Skin epidermis (tissue), 12 donors: ENCODE data around the gene BMP3.

Source experiments
- H3K27ac ChIP-seq, 21 experiments: fragments of 200-600 bp; sonication (generic) in 11 of 21; one replicate each; pipeline ENCODE4 v1.5.0; 2020; ENCODE audit warnings: mild to moderate bottlenecking in 3 of 21, inconsistent platforms in 2 of 21, moderate library complexity in 2 of 21
- H3K4me3 ChIP-seq, 7 experiments: fragments of 200-600 bp; sonication (generic) in 2 of 7; one replicate each; pipeline ENCODE4 v1.5.0; 2020; ENCODE audit warnings: inconsistent platforms in 2 of 7, mild to moderate bottlenecking in 2 of 7, moderate library complexity in 1 of 7

The BMP3 gene

GRCh38 chr4:81039351-81039972, 9.0 kb downstream of the BMP3 start:
- Histone ChIP-seq H3K27ac (no peak overlapping the region), H3K4me3 (no peak overlapping the region)

- Histone ChIP-seq H3K4me3 (no peak overlapping the region), H3K27ac (no peak overlapping the region)
Observed at GRCh38 chr4:81040012-81040659, 9.6 kb downstream of the BMP3 start.

- no peak overlapping the region for H3K4me3 ChIP-seq
- no peak overlapping the region for H3K27ac ChIP-seq
Observed at GRCh38 chr4:81042578-81043365, 12.3 kb downstream of the BMP3 start.

GRCh38 chr4:81049330-81049729, 18.8 kb downstream of the BMP3 start:
- Histone ChIP-seq H3K4me3 (no peak overlapping the region), H3K27ac (no peak overlapping the region)

GRCh38 chr4:81049907-81050306, 19.4 kb downstream of the BMP3 start:
- Histone ChIP-seq H3K27ac (no peak overlapping the region), H3K4me3 (no peak overlapping the region)

GRCh38 chr4:81052119-81053068, 21.9 kb downstream of the BMP3 start:
- no peak overlapping the region for H3K4me3 ChIP-seq
- H3K27ac ChIP-seq, result no peak overlapping the region

GRCh38 chr4:81058621-81059020, 28.1 kb downstream of the BMP3 start:
- Histone ChIP-seq H3K4me3 (no peak overlapping the region), H3K27ac (no peak overlapping the region)

DNA sequence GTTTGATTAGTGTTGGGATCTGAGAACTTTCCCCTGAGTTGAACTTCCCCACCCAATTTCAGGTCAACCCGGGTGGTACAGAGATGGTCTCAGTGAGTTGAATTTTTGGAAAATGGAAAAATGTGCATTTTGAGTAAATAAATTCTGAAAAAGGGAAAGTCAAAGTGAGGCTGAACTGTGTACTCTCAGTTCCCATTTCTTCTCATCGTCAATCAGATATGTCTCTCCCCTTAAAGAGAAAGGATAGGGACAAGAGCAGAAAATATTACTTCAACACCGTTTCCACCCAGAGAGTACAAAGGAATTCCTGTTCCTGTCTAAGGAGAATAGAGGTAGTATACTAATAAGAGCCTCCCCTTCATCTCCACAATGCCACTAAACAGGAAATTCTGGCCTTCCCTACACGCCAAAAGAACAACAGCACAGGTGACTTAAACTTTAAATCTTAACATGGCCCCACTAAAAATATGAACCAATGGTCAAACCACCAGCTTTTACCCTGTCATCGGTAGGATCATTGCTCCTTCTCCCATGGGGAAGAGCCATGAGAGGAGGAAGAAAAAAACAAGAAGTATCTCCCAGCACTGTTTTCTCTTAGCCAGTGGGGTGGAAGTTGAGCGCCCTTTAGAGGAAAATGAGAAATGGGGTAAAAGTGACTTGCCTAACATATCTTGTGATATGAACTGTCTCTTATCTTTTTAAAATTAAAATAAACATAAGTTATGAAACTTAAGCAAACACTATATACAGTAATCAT, 30.3 kb downstream of the BMP3 start:
- Histone ChIP-seq H3K4me3 (no peak overlapping the region), H3K27ac (no peak overlapping the region)

GRCh38 chr4:81061344-81061730, 30.8 kb downstream of the BMP3 start:
- no peak overlapping the region for H3K4me3 ChIP-seq
- no peak overlapping the region for H3K27ac ChIP-seq

- Histone ChIP-seq H3K27ac (no peak overlapping the region), H3K4me3 (no peak overlapping the region)
Observed at GRCh38 chr4:81062001-81062400, 31.5 kb downstream of the BMP3 start.

DNA sequence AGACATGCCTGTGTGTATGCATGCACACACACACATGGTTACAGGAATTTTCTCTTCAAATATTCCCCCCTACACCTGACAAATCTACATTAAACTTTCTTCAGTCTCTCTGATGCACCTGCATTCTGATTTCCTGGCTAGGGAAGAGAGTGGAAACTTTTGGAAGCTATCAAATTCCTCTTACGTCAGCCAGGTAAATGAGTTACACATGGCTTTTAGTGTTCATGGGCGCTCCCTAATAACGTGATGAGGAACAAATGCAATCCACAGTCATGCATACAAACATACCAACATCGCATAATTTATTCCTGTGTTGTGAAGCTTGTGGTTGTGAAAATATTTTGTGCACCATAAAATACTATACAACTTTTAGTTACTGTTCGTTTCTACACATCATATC, 34.9 kb downstream of the BMP3 start:
- no peak overlapping the region for H3K27ac ChIP-seq
- no peak overlapping the region for H3K4me3 ChIP-seq

DNA sequence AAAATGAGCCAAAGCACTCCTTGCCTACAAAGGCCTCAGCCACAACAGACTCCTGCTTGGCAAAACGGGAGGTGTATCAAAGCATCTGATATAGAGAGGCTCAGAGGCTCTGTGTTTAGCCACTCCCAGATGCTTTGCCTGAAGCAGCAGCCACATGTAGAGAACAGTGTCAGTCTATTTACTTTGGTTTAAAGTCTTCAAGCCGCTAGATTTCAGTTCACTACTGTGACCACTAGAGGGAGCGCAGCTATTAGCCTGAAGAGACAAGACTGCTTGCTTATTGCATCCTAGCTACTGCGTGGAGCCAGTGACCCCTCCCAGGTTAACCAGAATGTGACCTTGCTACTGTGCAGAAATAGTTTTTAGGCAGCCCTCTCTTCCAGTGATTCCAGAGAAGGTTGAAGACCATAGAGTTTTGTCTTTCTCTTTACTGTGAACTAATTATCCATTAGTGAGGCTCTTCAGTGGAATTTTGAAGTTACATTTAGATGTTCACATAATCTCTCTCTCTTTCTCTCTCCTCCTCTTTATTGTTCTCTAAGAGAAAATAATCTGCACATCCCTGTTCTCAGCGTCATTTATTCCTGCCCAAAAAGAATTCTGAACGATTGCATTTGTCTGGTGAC, 39.3 kb downstream of the BMP3 start:
- Histone ChIP-seq H3K27ac (no peak overlapping the region), H3K4me3 (no peak overlapping the region)

GRCh38 chr4:81071013-81071412, 40.5 kb downstream of the BMP3 start:
- Histone ChIP-seq H3K27ac (no peak overlapping the region), H3K4me3 (no peak overlapping the region)

- Histone ChIP-seq H3K4me3 (no peak overlapping the region), H3K27ac (no peak overlapping the region)
Observed at GRCh38 chr4:81081156-81081555, 50.6 kb downstream of the BMP3 start.

- Histone ChIP-seq H3K4me3 (no peak overlapping the region), H3K27ac (no peak overlapping the region)
Observed at GRCh38 chr4:81084029-81084428, 53.5 kb downstream of the BMP3 start.

- Histone ChIP-seq H3K27ac (no peak overlapping the region), H3K4me3 (no peak overlapping the region)
Observed at GRCh38 chr4:81084634-81085033, 54.1 kb downstream of the BMP3 start.

GRCh38 chr4:81085291-81085690, 54.8 kb downstream of the BMP3 start:
- H3K27ac ChIP-seq, result no peak overlapping the region
- H3K4me3 ChIP-seq, result no peak overlapping the region

DNA sequence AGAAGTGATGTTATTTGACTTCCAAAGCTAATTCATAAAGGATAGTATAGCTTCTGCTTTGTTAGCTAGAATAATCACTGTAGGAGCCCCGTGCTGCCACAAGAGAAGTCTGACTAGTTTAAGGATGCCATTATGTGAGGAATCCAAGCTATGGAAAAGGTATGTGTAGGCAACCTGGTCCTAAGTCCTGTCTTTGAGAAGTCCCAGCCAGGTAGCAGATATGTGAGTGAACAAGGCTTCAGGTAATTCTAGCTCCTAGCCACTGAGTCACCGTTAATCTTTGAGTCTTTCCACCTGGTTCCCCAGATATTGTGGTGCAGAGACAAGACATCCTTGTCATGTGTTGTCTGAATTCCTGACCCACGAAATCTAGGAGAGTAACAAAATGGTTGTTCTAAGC, 55.5 kb downstream of the BMP3 start:
- Histone ChIP-seq H3K4me3 (no peak overlapping the region), H3K27ac (no peak overlapping the region)
